GM23338 (cell line): ENCODE data around the gene ST6GALNAC3. TPM values are rescaled to one million over a fixed set of nuclear protein-coding genes. Genes with fewer than 3 reads are reported as not detected.

Experiments used
- ATAC-seq: fragments of 200-7000 bp; cut with Tn5 transposase; 3 replicates; pipeline ENCODE4 v1.9.1; 2020
- DNase-seq: peaks from one replicate; pipeline ENCODE4 v3.0.0-alpha.2; 2015; ENCODE audit warnings: low spot score
- H2AFZ ChIP-seq: fragments of 200-600 bp; sonication (generic); 2 replicates; pipeline ENCODE4 v1.8.0; 2016; ENCODE audit warnings: antibody characterized with exemption, mild to moderate bottlenecking, moderate library complexity
- H3F3A ChIP-seq: fragments of 200-600 bp; sonication (generic); replicated peaks from 2 replicates; pipeline ENCODE4 v1.8.0; 2017; ENCODE audit warnings: antibody characterized with exemption, mixed run types, low read depth
- H3K27ac ChIP-seq: fragments of 200-600 bp; sonication (generic); 2 replicates; pipeline ENCODE4 v1.6.1; 2016; ENCODE audit warnings: low read depth
- H3K27me3 ChIP-seq: fragments of 200-600 bp; sonication (generic); 2 replicates; pipeline ENCODE4 v1.8.0; 2016; ENCODE audit warnings: mild to moderate bottlenecking, mixed run types, moderate library complexity; ENCODE audit not compliant: insufficient read depth
- H3K36me3 ChIP-seq: fragments of 200-600 bp; sonication (generic); 2 replicates; pipeline ENCODE4 v1.8.0; 2016; ENCODE audit warnings: mild to moderate bottlenecking; ENCODE audit not compliant: insufficient read depth
- H3K4me1 ChIP-seq: fragments of 200-600 bp; sonication (generic); 2 replicates; pipeline ENCODE4 v1.8.0; 2016; ENCODE audit warnings: mild to moderate bottlenecking, moderate library complexity; ENCODE audit not compliant: insufficient read depth
- H3K4me2 ChIP-seq: fragments of 200-600 bp; sonication (generic); 2 replicates; pipeline ENCODE4 v1.7.1; 2017; ENCODE audit warnings: mixed run types
- H3K4me3 ChIP-seq: fragments of 200-600 bp; sonication (generic); 2 replicates; pipeline ENCODE4 v1.6.1; 2016; ENCODE audit warnings: mixed run types
- H3K79me2 ChIP-seq: fragments of 200-600 bp; sonication (generic); replicated peaks from 2 replicates; pipeline ENCODE4 v1.8.0; 2017; ENCODE audit warnings: mild to moderate bottlenecking; ENCODE audit not compliant: insufficient read depth
- H3K9me2 ChIP-seq: fragments of 200-600 bp; sonication (generic); 2 replicates; pipeline ENCODE4 v1.8.0; 2017; ENCODE audit not compliant: insufficient read depth
- H4K20me1 ChIP-seq: fragments of 200-600 bp; sonication (generic); replicated peaks from 2 replicates; pipeline ENCODE4 v1.8.0; 2017; ENCODE audit warnings: mild to moderate bottlenecking; ENCODE audit not compliant: insufficient read depth
- H3K27ac Mint-ChIP-seq: 2 replicates; pipeline ENCODE4 v1.8.0; 2020; ENCODE audit warnings: inconsistent platforms, mild to moderate bottlenecking, moderate library complexity, mixed read lengths
- H3K27me3 Mint-ChIP-seq: 3 replicates; pipeline ENCODE4 v1.8.0; 2022; ENCODE audit warnings: low read depth, mild to moderate bottlenecking, moderate library complexity, mixed read lengths, inconsistent platforms; ENCODE audit not compliant: insufficient read depth, poor library complexity
- H3K36me3 Mint-ChIP-seq: 3 replicates; pipeline ENCODE4 v1.8.0; 2021; ENCODE audit warnings: low read depth, mild to moderate bottlenecking, inconsistent platforms, moderate library complexity, mixed read lengths
- H3K4me1 Mint-ChIP-seq: 3 replicates; pipeline ENCODE4 v1.8.0; 2020; ENCODE audit warnings: mild to moderate bottlenecking, inconsistent platforms, mixed read lengths
- H3K4me3 Mint-ChIP-seq: 3 replicates; pipeline ENCODE4 v1.8.0; 2021; ENCODE audit warnings: moderate library complexity, mild to moderate bottlenecking, inconsistent platforms, mixed read lengths
- H3K9me3 Mint-ChIP-seq: 3 replicates; pipeline ENCODE4 v1.8.0; 2020; ENCODE audit warnings: moderate library complexity, mild to moderate bottlenecking, inconsistent platforms, mixed read lengths
- CREB1 ChIP-seq: fragments of 250-450 bp; sonication (Bioruptor Pico); IDR thresholded peaks from 2 replicates; pipeline ENCODE4 v1.5.0; 2020; ENCODE audit warnings: low read depth, mild to moderate bottlenecking, moderate library complexity
- CTCF ChIP-seq, 2 experiments: fragments of 200-600 bp in 1 of 2; sonication (generic) in 1 of 2; conservative IDR thresholded peaks; 2 replicates each; pipeline versions ENCODE4 v1.5.1 to v1.6.1; 2016 to 2017; ENCODE audit warnings: antibody characterized with exemption in 2 of 2, low read depth in 2 of 2, mild to moderate bottlenecking in 2 of 2, moderate library complexity in 1 of 2
- EZH2phosphoT487 ChIP-seq: fragments of 200-600 bp; sonication (generic); IDR thresholded peaks from one replicate; pipeline ENCODE4 v1.8.1; 2018; ENCODE audit warnings: antibody characterized with exemption; ENCODE audit not compliant: unreplicated experiment
- STAT1 ChIP-seq: IDR thresholded peaks from one replicate; pipeline ENCODE4 v1.6.1; 2016; ENCODE audit warnings: antibody characterized with exemption; ENCODE audit not compliant: unreplicated experiment
- ZNF114 ChIP-seq: fragments of 250-450 bp; sonication (Bioruptor Pico); IDR thresholded peaks from 2 replicates; pipeline ENCODE4 v1.5.0; 2020; ENCODE audit warnings: mild to moderate bottlenecking, moderate library complexity
- ZNF462 ChIP-seq: fragments of 250-450 bp; sonication (Bioruptor Pico); IDR thresholded peaks from 2 replicates; pipeline ENCODE4 v1.5.0; 2020; ENCODE audit warnings: mild to moderate bottlenecking, moderate library complexity
- polyA plus RNA-seq: library from polyadenylated mRNA; unstranded; fragments of >200 nt; fragmentation: Nextera tagmentation; extraction: Ambion mirVana; gene quantifications from 2 replicates; pipeline ENCODE4 v1.2.1, GENCODE V29; 2016
- total RNA-seq: library from RNA; depleted of rRNA; stranded (reverse); fragments of >200 nt; shearing (Covaris generic); gene quantifications from 2 replicates; pipeline ENCODE4 v1.2.3, GENCODE V29; 2014; rRNA removed

The ST6GALNAC3 gene
- total and polyA plus RNA-seq, 2 experiments from 2014 or later, result 4.7 to 11.6 TPM

- Histone ChIP-seq H3K4me3 (no peak overlapping the region), H3K27ac (no peak overlapping the region), H3K4me2 (no peak overlapping the region), H3F3A (no peaks in the 10 kb centered on the region), H3K27me3 (no peaks in the 10 kb centered on the region), H2AFZ (no peak overlapping the region), H3K9me2 (peaks cover 12% of the 10 kb centered on the region), H3K79me2 (no peaks in the 10 kb centered on the region), H3K4me1 (no peaks in the 10 kb centered on the region), H3K36me3 (no peaks in the 10 kb centered on the region), H4K20me1 (no peaks in the 10 kb centered on the region)
- Mint-ChIP-seq H3K9me3 (no peaks in the 10 kb centered on the region), H3K4me3 (no peak overlapping the region), H3K4me1 (no peaks in the 10 kb centered on the region), H3K27ac (no peak overlapping the region), H3K27me3 (no peaks in the 10 kb centered on the region), H3K36me3 (no peaks in the 10 kb centered on the region)
- ATAC-seq, result peak; percentile 63
- no peak for TF ChIP-seq ZNF462 (CRISPR knock-in tag)
- no peak for TF ChIP-seq EZH2phosphoT487
- TF ChIP-seq STAT1, result no peak
- TF ChIP-seq CTCF (conservative IDR thresholded peaks at IDR 0.05; ENCODE audit: low read depth in 2 of 2), result no peak
- TF ChIP-seq CREB1 (CRISPR knock-in tag), result no peak
- TF ChIP-seq ZNF114 (CRISPR knock-in tag), result no peak
- peak; percentile 40 for DNase-seq
These were observed 607.6 kb downstream of the ST6GALNAC3 start for GRCh38 chr1:76682138-76682537.

Other genes with a start within 250 kb of the ST6GALNAC3 start
- gene ASB17, start 142.3 kb upstream of the ST6GALNAC3 start, total RNA-seq, result not detected in 2 replicates
- gene ASB17, start 142.3 kb upstream of the ST6GALNAC3 start, polyA plus RNA-seq, result not detected in 2 replicates